GM18511 (cell line): ENCODE data around the gene CLEC16A.
A peak's percentile ranks its signal among the peaks of the same experiment; 100 is the strongest.

ENCODE experiments used
- ATAC-seq: cut with Tn5 transposase; IDR thresholded peaks from one replicate; pipeline ENCODE4 v1.9.1; 2021; ENCODE audit warnings: mild to moderate bottlenecking, moderate library complexity; ENCODE audit not compliant: unreplicated experiment

Gene CLEC16A

DNA sequence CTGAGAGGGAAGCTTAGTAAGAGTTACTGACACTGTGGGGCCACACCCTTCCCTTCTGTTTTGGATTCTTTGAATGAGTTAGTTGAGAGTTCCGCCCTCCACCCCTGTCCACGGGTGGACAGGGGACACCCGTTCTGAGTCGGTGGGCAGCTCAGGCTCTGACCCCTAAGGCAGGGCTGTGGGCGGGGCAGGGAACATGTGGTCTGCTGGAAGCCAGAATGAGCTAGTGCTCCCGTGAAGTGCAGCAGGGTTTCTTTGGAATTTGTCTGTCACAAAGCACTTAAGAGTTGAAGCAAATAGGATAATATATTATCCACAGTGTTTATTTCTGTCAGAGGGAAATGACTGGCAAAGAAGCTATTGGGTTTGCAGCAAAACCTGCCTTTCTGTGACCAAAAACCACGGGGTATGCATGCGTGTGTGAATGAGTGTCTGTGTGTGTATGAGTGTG lies 90.1 kb downstream of the CLEC16A start:
- no peak for ATAC-seq

DNA sequence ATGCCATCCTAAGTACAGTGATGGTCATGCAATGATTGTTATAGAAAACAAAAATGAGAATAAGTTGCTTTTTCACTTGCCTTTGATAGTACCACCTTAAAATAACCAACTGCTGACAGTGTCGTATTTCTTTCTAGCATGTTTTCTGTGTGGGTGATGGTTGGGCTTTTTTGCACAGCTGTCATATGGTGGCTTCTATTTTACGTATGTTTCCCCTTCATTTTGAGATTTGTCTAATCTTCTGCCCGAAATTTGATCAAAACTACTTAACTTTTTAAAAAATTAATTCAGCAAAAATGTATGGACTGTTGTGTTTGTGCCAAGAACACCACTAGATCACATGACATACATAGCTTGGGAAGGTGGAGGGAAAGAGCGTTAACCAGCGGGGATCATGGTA lies 90.7 kb downstream of the CLEC16A start:
- no peak for ATAC-seq

DNA sequence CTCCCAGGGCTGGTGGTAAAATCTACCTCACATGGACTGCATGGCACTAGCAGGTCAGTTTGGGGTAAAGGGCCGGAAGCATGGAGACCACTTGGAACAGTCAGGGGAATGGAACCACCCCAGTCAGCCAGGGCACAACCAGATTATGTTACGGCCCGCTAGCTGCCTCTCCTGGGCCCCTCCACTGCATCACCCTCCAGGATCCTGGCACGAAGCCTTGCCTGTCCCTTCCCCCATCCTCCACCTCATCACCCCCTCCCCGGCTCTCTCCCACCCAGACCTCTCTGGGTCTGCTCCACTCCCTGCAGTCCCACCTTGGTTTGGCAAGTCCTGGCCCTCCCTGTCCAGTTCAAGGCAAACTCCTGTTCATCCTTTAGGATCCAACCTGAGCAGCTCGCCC lies 91.7 kb downstream of the CLEC16A start:
- no peak for ATAC-seq

GRCh38 chr16:11036868-11037410 lies 92.6 kb downstream of the CLEC16A start:
- no peak for ATAC-seq

DNA sequence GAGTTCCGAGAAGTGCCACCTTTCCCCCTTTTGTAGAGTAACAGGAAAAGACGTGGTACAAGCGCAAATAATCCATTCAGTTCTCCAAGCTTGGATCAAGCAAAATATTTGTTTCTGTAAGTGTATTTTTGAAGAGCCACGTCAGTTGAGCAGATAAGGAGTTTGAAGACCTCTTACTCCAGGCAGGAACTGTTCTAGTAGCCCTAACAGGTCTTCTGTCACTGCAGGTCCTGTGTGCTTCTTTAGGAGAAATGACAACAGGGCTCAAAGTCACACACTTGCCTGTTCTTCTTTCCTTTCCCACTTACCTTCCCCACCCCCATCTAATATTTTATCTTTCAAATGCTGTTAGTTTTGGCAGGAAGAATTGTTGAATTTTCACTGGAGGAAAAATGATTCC lies 93.9 kb downstream of the CLEC16A start:
- no peak for ATAC-seq

- ATAC-seq, result no peak
Observed at GRCh38 chr16:11038777-11039176, 94.4 kb downstream of the CLEC16A start.

GRCh38 chr16:11039726-11040125 lies 95.4 kb downstream of the CLEC16A start:
- no peak for ATAC-seq

DNA sequence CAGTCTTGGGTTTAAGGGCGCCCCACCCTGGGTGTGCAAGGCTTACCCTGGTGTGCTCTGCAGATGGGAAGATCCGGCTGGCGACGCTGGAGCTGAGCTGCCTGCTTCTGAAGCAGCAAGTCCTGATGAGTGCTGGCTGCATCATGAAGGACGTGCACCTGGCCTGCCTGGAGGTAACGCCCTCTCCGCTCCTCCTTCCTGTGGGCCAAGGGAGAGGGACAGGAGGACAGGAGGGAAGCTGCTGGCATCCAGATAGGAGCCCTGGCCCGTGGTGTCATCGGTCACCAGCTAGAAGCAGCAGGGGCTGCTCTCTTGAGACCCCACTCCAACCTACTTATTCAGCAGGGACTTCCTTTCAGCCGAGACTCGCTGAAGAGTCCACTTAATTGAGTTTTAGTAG lies 97.8 kb downstream of the CLEC16A start:
- ATAC-seq, result no peak

- no peak for ATAC-seq
Observed at GRCh38 chr16:11045441-11045840, 101.1 kb downstream of the CLEC16A start.

DNA sequence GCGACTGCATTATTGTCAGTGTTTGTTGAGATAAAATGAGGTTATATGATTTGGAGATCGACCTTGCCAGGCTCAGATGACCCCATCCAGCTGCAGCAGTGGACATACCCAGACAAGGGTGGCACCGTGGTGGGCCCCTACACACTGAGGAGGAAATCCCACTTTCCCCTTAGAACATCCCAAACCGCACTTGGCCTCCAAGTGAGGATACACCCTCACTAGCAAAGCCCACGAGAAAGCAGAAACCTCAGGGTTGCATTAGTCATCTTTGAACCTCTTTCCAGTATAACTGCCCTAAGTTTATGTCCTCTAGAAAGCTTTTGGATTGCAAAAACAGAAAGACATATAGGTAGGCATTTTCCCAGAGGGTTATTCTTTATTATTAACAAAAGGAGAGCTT lies 101.5 kb downstream of the CLEC16A start:
- ATAC-seq, result no peak

- no peak for ATAC-seq
Observed at GRCh38 chr16:11046382-11046931, 102.1 kb downstream of the CLEC16A start.

DNA sequence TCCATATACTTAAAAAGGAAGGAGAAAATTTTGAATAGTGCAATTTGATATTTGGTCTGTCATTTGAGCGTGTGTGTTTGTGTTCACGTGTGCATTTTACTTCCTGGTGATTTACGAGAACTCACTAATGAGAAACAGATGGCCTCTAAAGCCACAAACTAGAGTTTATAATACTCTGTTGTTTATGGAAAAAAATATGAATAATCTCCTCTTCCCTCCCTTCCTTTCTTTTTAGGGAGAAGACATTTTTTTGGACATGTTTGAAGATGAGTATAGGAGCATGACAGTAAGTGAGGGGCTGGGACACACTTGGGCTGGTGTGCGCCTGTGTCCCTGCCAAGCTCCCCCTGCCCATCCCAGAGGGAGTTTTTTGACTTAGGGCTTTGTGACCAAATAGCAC lies 102.7 kb downstream of the CLEC16A start:
- ATAC-seq, result no peak

DNA sequence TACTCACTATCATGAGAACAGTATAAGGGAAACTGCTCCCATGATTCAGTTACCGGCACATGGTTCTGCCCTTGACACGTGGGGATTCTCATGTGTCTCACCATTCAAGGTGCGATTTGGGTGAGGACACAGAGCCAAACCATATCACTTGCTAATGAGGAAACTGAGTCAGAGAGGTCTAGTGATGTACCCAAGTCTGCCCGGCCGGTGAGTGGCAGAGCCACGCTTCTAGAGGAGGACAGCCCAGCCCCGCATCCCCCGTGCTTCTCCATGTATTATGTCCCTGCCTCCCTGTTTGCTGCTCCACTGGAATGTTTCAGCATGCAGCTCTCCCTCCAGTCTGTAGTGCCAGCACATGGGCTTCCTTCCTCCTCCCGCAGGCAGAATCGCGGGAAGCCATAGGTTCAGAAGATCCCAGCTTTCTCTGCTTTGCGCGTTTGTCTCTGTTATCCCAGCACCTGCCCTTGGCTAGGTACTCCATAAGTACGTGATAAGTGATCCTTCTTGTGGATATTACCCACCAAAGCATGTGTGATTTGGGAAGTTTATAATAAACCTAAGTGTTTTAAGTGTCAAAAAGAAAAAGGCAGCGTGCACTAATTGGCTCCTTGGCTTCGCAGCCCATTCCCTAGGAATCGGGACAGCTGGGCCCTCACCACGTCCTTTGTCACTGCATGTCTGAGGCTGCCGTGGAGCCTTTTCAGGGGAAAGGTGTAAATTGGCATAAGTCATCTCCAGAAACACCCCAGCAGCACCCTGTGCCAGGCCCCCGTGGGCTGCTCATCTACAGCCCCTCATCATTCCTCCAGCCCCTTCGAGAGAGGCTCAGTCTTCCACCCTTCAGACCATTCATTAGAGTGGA lies 103.8 kb downstream of the CLEC16A start:
- ATAC-seq, result no peak

DNA sequence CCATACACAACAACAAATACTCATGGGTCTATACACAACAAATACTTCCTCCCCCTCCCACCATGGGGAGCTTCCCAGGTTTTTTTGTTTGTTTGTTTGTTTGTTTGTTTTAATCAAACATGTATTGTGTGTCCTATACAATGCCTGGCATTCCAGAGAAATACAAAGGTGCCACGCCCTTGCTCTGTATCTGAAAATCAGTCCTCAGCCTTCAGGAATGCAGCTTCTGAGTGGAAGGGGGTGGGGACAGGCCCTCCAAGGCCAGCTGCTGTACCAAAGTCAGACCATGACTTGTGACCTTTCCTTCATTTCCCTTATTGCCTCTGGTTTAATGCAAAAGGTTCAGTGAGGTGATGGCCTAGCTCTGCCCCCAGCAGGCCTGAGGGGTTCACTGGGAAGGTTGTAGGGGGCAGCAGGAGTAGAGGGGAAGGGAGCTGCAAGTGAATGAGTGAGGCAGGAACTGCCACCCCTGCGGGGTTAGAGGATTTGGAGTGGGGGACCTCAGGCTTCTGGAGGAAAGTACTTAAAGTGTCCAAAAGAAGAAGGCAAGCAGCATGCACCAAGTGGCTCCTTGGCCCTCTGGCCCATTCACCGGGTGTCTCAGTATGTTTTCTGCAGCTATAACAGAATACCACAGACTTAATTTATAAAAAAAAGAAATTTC lies 105.2 kb downstream of the CLEC16A start:
- no peak for ATAC-seq

DNA sequence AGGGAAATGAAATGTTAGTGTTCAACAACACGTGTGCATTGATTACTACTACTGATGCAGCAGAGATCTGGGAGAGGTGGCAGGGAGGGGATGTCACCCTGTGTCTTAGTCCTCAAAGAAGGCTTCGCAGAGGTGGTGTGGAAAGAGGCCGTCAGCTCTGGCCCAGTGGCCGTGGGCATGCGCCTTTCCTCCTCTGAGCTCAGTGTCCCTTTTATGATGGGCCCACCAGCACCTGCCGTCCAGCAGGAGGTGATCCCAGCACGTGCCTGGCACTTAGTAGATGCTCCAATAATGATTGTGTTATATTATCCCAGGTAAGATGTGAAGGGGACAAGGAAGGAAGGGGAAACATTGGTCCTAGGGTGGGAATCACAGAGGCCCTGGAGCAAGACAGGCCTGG lies 106.2 kb downstream of the CLEC16A start:
- no peak for ATAC-seq

GRCh38 chr16:11050944-11051343 lies 106.6 kb downstream of the CLEC16A start:
- ATAC-seq, result no peak

- no peak for ATAC-seq
Observed at GRCh38 chr16:11051430-11051829, 107.1 kb downstream of the CLEC16A start.

DNA sequence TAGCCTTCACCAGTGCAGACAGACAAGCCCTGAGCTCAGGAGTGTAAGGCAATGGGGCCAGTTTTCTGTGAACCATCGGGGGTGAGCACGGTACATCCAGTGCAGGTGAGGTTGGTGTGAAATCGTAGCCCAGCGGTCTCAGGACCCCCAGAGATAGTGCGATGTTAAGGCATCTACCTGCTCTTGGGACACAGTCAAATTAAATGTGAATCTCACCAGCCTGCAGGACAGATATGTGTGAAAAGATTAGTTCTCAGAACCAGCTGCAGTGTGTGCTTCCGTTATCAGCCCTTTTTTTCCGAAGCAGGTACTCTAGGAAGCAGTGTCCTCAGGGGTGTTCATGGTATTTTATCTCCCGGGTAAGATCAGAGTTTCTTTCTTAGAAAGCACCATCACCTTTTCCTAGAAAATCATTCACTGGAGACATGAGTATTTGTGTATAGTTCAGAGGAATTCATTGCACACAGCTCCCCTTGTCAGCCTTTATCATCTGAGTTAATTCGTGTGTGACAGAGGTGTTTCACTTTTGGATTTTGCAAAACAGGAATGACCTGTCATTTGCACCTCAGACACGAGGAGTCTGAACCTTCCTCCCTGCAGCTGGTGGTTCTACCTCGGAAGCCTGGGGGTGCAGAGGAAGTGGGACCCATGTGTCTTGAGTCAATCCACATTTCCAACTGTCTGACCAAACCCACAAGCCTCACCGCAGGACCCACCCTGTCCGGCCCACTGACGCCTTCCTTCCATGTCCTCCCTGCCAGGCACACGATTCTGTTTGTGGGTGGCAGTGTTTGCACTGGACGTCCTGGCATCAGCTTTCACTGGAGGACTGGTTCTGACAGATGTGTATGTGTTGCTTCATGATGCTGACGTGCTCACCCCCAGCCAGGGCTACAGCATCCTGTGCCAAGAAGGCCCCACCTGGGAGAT lies 107.8 kb downstream of the CLEC16A start:
- ATAC-seq, result peak; percentile 88

GRCh38 chr16:11053916-11054460 lies 109.6 kb downstream of the CLEC16A start:
- ATAC-seq, result no peak
